Midbrain (tissue), 1 donor: ENCODE measurements around the gene RAB8A.
"Not testable (repeated sequence)": the region's sequence is repeated elsewhere in the genome, so short reads cannot be mapped to it uniquely, and the experiment has no call there.

Experiments
- DNase-seq: peaks from one replicate; lab custom pipeline; 2025; lab: John Stamatoyannopoulos, UW

RAB8A gene

GRCh38 chr19:16078759-16079707 lies 32.7 kb upstream of the RAB8A start:
- DNase-seq = peak; percentile 17

- DNase-seq = no peak
Measured at GRCh38 chr19:16084067-16084685, 27.5 kb upstream of the RAB8A start.

GRCh38 chr19:16085115-16085514 lies 26.6 kb upstream of the RAB8A start:
- no peak for DNase-seq

- not testable (repeated sequence) for DNase-seq
Measured at GRCh38 chr19:16087404-16087803, 24.3 kb upstream of the RAB8A start.

GRCh38 chr19:16087940-16088339 lies 23.7 kb upstream of the RAB8A start:
- DNase-seq = no peak

GRCh38 chr19:16088351-16089009 lies 23.2 kb upstream of the RAB8A start:
- no peak for DNase-seq

- no peak for DNase-seq
Measured at GRCh38 chr19:16089010-16089846, 22.5 kb upstream of the RAB8A start.

GRCh38 chr19:16091546-16092475 lies 19.9 kb upstream of the RAB8A start:
- DNase-seq = no peak

GRCh38 chr19:16094360-16095070 lies 17.2 kb upstream of the RAB8A start:
- no peak for DNase-seq

- no peak for DNase-seq
Measured at GRCh38 chr19:16095071-16095571, 16.6 kb upstream of the RAB8A start.

GRCh38 chr19:16096280-16096855 lies 15.3 kb upstream of the RAB8A start:
- no peak for DNase-seq

- DNase-seq = no peak
Measured at GRCh38 chr19:16098416-16098768, 13.3 kb upstream of the RAB8A start.

- no peak for DNase-seq
Measured at GRCh38 chr19:16098821-16099220, 12.9 kb upstream of the RAB8A start.

GRCh38 chr19:16099314-16099965 lies 12.2 kb upstream of the RAB8A start:
- not testable (repeated sequence) for DNase-seq

- no peak for DNase-seq
Measured at GRCh38 chr19:16100524-16100923, 11.2 kb upstream of the RAB8A start.

GRCh38 chr19:16104722-16105121 lies 7.0 kb upstream of the RAB8A start:
- DNase-seq = no peak

- DNase-seq = no peak
Measured at GRCh38 chr19:16106121-16106520, 5.6 kb upstream of the RAB8A start.

- no peak for DNase-seq
Measured at GRCh38 chr19:16111909-16112752, 442 bp downstream of the RAB8A start.
